Kidney (tissue), 14 donors: ENCODE measurements around the gene ACADVL. TPM values are rescaled to one million over a fixed set of nuclear protein-coding genes. Genes with fewer than 3 reads are reported as not detected.

Source experiments
- DNase-seq, 5 donors: peaks; one replicate each; pipeline ENCODE4 v3.0.0-alpha.2; 2013 to 2020
- FAIRE-seq: peaks from 2 replicates; lab custom pipeline; 2012; peaks lifted over from hg19 to GRCh38; lab: Jason Lieb, UNC
- H3K27ac ChIP-seq, 2 donors: one replicate each; pipeline ENCODE4 v1.7.0; 2013; ENCODE audit warnings: low read depth in 2 of 2, low read length in 2 of 2, inconsistent platforms in 1 of 2
- H3K27me3 ChIP-seq: one replicate; pipeline ENCODE4 v1.7.1; 2013; ENCODE audit warnings: low read length, inconsistent platforms; ENCODE audit not compliant: control insufficient read depth, insufficient read depth
- H3K36me3 ChIP-seq, 3 donors: one replicate each; pipeline versions ENCODE4 v1.7.0 to v1.7.1; 2013; ENCODE audit warnings: low read length in 3 of 3, control low read depth in 1 of 3, inconsistent platforms in 1 of 3; ENCODE audit not compliant: insufficient read depth in 3 of 3, control insufficient read depth in 2 of 3
- H3K4me1 ChIP-seq, 3 donors: one replicate each; pipeline versions ENCODE4 v1.7.0 to v1.7.1; 2013; ENCODE audit warnings: low read length in 3 of 3, inconsistent platforms in 1 of 3, low read depth in 1 of 3; ENCODE audit not compliant: control insufficient read depth in 2 of 3, insufficient read depth in 2 of 3
- H3K4me3 ChIP-seq, 3 donors: one replicate each; pipeline versions ENCODE4 v1.7.0 to v1.8.1; 2013; ENCODE audit warnings: low read length in 3 of 3, control low read depth in 1 of 3, inconsistent platforms in 1 of 3
- H3K9ac ChIP-seq, 3 donors: one replicate each; pipeline versions ENCODE4 v1.7.0 to v1.7.1; 2013; ENCODE audit warnings: low read length in 3 of 3, control low read depth in 1 of 3, inconsistent platforms in 1 of 3
- H3K9me3 ChIP-seq, 3 donors: one replicate each; pipeline versions ENCODE4 v1.7.0 to v1.7.1; 2013; ENCODE audit warnings: low read length in 3 of 3, control low read depth in 1 of 3, inconsistent platforms in 1 of 3; ENCODE audit not compliant: control insufficient read depth in 2 of 3, insufficient read depth in 1 of 3
- CTCF ChIP-seq: IDR thresholded peaks from 3 replicates; pipeline ENCODE4 v1.5.1; 2012; ENCODE audit warnings: mild to moderate bottlenecking, moderate library complexity, borderline replicate concordance; ENCODE audit not compliant: insufficient read depth; ENCODE audit errors: extremely low read depth
- intact Hi-C: fragments of 100-400 bp; cut with DNase I; formaldehyde crosslinking; loops from one replicate; pipeline ENCODE4 v1.11.1; 2022
- polyA plus RNA-seq: library from polyadenylated mRNA; stranded (reverse); fragments of 350-450 nt; fragmentation: Illumina TruSeq; extraction: RNeasy Lipid Tissue Mini Kit (QIAGEN cat#74804); gene quantifications from one replicate; pipeline ENCODE4 v1.2.3, GENCODE V29; 2014; ENCODE audit warnings: low read depth, low replicate concordance; ENCODE audit not compliant: insufficient read depth
- total RNA-seq: library from RNA; stranded (reverse); fragmentation: NEBNext Ultra II Directional; extraction: Animal tissue kit (Norgen Biotek cat#: 25700); gene quantifications from one replicate; pipeline ENCODE4 v1.2.1, GENCODE V29; 2021
- donor health status: control.
- donor health status: control.
- donor health status: control.
- donor health status: control.
- donor health status: control.
- donor health status: DM: yes; HTN: yes; CAD: no.
- donor health status: Normal renal cell carcinoma (clear cell type).

Gene ACADVL
- total and polyA plus RNA-seq, 2 donors from 2014 or later: 689 to 1,202 TPM

DNA sequence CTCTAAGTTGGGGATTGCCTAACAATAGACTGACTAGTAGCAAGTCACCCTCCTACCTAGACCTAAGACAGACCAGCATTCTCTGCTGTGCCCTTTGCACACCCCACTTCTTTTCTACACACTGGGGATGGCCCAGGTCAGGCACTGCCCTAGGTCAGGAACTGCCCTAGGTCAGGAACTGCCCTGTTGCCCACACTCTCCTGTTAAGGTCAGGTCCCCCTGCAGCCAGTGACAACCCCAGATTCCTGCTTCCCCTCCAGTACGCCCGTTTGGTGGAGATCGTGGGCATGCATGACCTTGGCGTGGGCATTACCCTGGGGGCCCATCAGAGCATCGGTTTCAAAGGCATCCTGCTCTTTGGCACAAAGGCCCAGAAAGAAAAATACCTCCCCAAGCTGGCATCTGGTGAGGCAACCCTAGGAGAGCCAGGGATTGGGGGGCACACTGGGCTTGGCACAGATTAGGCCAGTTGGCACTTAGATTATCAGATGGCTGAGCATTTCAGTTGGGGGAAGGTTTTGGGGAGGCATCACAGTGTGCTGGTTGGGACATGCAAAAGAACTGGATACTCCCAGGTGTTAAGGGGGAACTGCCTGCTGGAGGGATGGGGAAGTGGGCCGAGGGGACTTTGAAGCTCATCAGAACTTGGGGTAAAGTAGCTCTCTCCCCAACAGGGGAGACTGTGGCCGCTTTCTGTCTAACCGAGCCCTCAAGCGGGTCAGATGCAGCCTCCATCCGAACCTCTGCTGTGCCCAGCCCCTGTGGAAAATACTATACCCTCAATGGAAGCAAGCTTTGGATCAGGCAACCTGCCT lies 1.7 kb downstream of the ACADVL start:
- TF ChIP-seq CTCF: no peak
- intact Hi-C loops: no loop called here
- peak overlapping the region in 2 of 3 donors; percentile 74 to 91 for H3K4me3 ChIP-seq
- H3K9ac ChIP-seq: peak overlapping the region in 2 of 3 donors; percentile 54 to 99
- DNase-seq: peak in 2 of 5 donors; percentile 65 to 71
- FAIRE-seq: no peak
- peaks cover 5 to 38% (median 30%) of the 10 kb centered on the region in 3 donors for H3K36me3 ChIP-seq
- H3K4me1 ChIP-seq: peaks cover 4 to 42% (median 34%) of the 10 kb centered on the region in 3 donors
- no peaks in the 10 kb centered on the region for H3K27me3 ChIP-seq
- H3K9me3 ChIP-seq: no peaks in the 10 kb centered on the region
- peak overlapping the region; percentile 100 for H3K27ac ChIP-seq

GRCh38 chr17:7222093-7222971 lies 2.6 kb downstream of the ACADVL start:
- H3K4me1 ChIP-seq: peaks cover 4 to 46% (median 29%) of the 10 kb centered on the region in 3 donors
- DNase-seq: peak in 1 of 5 donors; percentile 45
- intact Hi-C loops: no loop called here
- no peak for TF ChIP-seq CTCF
- H3K9ac ChIP-seq: peak overlapping the region in 2 of 3 donors; percentile 24 to 99
- no peaks in the 10 kb centered on the region for H3K9me3 ChIP-seq
- H3K27ac ChIP-seq: peak overlapping the region; percentile 4 to 28
- H3K4me3 ChIP-seq: no peak overlapping the region
- H3K36me3 ChIP-seq: peaks cover 5 to 47% (median 33%) of the 10 kb centered on the region in 3 donors
- no peaks in the 10 kb centered on the region for H3K27me3 ChIP-seq
- FAIRE-seq: no peak

DNA sequence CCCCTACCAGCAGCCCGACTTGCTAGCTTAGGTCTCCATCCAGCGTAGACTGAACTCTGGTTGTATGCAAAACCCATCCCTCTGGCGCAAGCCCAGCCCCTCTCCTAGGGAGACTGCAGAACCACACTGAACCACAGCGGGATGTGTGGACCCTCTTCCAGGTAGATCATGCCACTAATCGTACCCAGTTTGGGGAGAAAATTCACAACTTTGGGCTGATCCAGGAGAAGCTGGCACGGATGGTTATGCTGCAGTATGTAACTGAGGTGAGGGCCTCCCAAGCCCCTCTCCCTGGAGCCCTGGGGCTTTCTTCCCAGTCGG lies 3.2 kb downstream of the ACADVL start:
- DNase-seq (no peak), FAIRE-seq (no peak)
- peak overlapping the region in 1 of 3 donors; percentile 12 for H3K9ac ChIP-seq
- H3K4me1 ChIP-seq: peaks cover 4 to 43% (median 29%) of the 10 kb centered on the region in 3 donors
- H3K9me3 ChIP-seq: no peaks in the 10 kb centered on the region
- no peaks in the 10 kb centered on the region for H3K27me3 ChIP-seq
- intact Hi-C loops: no loop called here
- H3K36me3 ChIP-seq: peaks cover 5 to 51% (median 33%) of the 10 kb centered on the region in 3 donors
- no peak for TF ChIP-seq CTCF
- H3K27ac ChIP-seq: peak overlapping the region in 1 of 2 donors; percentile 4
- H3K4me3 ChIP-seq: no peak overlapping the region
